ENCODE measurements around the gene GOLGA6A. TPM values are rescaled to one million over a fixed set of nuclear protein-coding genes. Genes with fewer than 3 reads are reported as not detected.

Gene GOLGA6A
- total RNA-seq, 1 donor from 2014 or later = under 0.01 TPM

DNA sequence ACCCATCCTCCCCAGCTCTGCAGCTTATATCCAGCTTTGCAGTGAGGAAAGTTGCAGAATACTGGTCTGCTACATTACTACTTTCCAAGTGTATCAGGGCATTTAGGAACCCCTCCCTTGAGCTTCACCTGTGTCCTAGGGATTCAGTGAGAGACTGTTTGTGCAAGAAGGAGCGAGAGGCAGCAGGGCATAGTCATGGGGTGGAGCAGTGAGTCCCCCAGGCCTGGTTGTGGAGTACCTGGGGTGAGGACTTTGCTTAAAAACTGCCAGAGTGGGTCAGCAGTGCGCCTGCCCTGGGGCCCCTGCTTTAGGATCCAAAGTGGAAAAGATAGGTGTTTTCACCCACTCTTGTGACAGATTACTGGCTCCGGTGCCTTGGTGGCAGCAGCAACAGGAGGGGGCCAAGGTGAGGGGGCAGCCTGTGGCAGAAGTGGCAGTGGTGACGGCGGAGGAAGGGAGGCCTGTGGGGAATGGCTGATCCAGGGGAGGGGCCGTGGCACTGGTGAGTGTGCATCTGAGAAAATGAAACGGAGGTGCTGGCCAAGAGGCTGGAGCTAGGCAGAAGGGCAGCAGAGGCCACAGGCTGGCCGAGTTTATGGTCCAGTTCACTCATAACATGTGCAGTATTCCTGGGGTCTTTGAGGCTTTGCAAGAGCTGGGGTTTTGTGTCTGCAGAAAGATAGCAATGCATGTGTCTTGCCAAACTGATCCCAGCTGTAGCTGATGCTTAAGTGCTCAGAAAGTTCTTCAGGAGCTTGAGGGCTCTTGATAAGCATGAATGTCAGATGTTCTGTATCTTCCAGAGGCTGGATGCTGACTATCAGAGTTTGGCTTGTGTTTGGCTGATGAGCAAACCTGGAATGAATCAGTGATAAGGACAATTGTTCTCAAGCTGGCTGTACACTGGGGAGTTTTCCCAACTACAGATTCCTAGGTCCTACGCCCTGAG lies 43.4 kb downstream of the GOLGA6A start:
- DNase-seq (ENCODE audit: low spot score in 2 of 2) (no peak), FAIRE-seq (no peak)

DNA sequence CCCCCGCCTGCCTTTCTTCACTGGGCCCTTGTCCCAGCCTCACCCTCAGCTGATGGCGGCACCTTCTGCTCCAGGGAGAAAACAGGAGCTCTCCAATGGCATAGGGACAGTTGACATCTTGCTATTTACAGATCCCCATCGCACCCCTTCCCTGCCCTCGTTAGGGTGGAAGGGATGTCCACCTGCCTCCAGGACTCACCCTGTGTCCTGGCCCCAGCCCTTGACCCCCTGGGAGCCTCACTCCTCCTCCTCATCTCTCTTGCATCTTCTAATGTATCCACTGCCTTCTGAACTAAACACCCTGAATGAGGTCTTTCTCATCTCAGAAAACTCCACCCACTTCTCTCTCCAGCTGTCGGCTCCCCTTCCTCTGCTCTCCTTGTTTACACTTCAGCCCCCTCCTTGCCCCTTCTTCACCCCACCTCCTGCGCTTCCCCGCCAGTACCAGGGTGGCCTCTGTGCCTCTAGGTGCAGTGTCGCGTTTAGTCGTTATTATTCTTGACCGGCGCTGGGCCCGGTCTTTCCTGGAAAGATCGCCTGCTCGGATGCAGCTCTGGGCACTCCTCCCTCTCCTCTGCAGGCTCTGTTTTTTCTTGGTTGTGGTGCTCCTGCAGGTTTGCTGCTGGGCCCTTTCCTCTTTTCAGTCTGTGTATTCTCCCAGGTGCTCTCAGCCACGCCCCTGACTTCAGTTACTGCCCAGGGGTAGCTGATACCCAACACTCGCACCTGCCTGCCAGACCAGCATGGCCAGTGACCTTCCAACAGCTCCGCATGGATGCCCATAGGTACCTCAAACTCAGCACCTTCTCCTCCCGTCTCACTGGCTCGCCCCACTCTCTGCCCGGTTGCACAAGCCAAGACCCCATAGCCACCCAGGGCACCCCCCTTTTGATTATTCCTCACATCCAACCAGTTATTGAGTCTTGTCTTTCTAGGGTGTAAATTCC lies 44.9 kb downstream of the GOLGA6A start:
- no peak for FAIRE-seq
- DNase-seq (ENCODE audit: low spot score in 2 of 2) = no peak

DNA sequence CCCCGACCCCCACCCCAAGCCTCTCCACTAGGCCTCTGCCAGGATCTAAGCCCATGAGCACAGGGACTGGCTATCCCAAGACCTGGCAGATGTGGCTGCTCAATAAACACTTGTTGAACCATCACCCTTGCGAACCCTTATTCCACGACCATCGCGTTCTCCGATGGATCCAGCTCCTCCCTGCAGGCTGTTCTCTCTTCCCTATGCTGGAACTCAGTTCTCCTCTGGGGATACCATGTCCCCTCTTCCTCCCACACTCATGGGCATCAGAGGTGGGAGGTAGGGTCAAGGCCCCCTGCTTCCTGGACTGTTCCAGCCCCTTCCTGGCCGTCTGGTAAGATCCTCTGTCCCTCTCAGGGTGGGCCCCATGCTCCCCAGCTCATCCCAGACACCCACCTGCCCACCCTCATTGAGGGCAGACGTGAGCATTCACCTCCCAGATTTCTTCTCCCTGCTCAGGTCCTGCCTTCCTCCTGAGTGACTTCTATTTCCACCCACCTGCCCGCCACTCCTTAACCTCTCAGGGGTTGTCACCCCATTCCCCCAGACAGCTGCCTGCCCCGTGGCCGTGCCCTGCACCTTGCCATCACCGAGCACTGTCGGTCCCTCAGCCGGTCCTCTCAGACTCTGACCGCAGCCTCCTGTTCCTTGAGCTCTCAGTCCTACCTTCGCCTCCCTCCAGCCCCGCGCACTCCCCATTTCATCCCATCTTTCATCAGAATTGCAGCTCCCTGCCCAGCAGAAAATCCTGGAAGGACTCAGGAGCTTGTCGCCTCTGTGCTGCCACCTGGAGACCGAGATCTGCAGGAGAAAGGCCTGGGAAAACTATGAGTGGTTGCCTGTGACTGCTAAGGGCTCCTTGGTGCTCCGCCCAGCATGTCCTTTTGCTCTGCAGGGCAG lies 45.8 kb downstream of the GOLGA6A start:
- DNase-seq (ENCODE audit: low spot score in 2 of 2) = peak; percentile 57 to 81
- FAIRE-seq = no peak

DNA sequence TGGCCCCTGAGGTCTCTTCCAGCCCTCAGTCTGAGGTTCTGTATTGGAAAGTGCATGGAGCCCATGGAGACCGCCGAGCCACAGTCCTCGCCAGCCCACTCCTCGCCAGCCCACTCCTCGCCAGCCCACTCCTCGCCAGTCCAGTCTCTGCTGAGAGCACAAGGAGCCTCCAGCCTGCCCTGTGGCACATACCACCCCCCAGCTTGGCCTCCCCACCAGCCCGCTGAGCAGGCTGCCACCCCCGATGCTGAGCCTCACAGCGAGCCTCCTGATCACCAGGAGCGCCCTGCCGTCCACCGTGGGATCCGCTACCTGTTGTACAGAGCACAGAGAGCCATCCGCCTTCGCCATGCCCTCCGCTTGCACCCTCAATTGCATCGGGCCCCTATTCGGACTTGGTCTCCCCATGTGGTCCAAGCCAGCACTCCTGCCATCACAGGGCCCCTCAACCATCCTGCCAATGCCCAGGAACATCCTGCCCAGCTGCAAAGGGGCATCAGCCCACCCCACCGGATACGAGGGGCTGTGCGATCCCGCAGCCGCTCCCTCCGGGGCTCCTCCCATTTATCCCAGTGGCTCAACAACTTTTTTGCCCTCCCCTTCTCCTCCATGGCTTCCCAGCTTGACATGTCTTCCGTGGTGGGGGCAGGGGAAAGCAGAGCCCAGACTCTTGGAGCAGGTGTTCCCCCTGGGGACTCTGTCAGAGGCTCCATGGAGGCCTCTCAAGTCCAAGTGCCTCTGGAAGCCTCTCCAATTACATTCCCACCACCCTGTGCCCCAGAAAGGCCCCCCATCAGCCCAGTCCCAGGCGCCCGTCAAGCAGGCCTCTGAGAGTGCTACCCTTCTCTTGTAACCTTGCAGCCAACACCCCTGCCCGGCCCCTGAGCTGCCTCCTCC lies 47.0 kb downstream of the GOLGA6A start:
- DNase-seq (ENCODE audit: low spot score in 2 of 2) = no peak
- FAIRE-seq = no peak

DNA sequence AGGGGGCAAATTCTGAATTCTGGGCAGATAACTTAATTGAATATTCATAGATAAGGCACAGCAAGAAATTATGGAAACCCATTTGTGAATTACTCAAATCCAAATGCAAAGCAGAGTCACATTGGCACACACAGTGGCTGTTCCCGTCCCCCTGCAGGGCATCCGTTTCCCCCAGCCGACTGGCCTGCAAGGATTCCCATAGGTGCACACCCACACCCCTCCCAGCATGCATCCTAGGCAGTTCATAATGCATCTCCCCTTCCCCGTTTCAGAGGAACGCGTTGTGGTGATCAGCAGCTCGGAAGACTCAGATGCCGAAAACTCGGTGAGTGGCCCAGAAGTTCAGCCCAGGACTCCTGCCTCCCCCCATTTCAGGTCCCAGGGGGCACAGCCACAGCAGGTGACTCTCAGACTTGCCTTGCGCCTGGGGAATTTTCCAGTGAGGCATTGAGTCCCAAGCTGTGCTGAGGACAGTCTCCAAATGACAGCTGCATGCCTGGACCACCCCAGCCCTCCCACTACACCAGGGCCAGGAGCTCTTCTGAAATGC lies 48.1 kb downstream of the GOLGA6A start:
- DNase-seq (ENCODE audit: low spot score in 2 of 2) (no peak), FAIRE-seq (no peak)

DNA sequence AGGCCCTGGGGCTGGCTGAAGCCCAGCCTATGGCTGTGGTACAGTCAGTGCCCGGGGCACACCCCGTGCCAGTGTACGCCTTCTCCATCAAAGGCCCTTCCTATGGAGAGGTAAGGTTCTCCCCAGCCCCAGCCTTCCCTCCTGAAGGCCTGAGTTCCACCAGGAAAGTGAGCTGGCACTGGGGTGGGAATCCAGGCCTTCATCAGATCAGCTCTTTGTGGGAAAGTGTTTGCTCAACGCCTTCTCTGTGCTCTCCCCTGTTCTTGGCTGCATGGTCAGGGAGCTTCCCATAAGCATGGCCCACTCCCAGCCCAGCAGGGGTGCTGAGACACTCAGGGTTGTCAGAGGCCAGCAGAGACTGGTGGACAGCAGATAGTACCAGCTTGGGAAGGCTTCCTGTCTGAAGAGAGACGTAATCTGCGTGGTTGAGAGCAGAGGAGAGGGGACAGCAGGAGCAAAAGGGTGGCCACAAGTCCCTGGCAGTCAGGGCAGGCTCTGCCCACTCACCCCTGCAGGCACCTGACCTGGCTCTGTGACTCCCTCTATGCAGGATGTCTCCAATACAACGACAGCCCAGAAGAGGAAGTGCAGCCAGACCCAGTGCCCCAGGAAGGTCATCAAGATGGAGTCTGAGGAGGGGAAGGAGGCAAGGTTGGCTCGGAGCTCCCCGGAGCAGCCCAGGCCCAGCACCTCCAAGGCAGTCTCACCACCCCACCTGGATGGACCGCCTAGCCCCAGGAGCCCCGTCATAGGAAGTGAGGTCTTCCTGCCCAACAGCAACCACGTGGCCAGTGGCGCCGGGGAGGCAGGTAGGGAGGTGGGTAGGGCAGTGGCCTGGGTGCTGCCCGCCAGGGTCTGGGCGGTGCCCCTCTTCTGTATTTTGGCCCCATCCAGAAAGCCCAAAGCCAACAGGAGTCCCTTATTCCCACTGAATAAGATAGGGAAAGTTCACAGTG lies 49.5 kb downstream of the GOLGA6A start:
- DNase-seq (ENCODE audit: low spot score in 2 of 2) = no peak
- no peak for FAIRE-seq

DNA sequence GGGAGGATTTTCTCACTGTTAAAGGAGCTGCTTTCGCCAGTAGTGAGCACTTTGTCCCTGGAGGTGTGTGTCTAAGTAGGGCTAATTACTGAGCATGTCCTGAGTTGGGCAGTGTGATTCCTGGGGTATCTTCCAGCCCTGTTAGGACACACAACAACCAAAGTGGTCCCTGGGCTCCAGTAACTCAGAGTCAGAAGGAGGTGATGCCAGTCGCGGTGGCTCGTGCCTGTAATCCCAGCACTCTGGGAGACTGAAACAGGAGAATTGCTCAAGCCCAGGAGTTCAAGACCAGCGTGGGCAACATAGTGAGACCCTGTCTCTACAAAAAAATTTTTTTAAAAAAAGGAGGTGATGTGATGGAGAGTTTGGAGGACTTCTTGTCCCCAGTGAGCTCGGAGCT lies 50.3 kb downstream of the GOLGA6A start:
- DNase-seq (ENCODE audit: low spot score in 2 of 2) (no peak), FAIRE-seq (no peak)

DNA sequence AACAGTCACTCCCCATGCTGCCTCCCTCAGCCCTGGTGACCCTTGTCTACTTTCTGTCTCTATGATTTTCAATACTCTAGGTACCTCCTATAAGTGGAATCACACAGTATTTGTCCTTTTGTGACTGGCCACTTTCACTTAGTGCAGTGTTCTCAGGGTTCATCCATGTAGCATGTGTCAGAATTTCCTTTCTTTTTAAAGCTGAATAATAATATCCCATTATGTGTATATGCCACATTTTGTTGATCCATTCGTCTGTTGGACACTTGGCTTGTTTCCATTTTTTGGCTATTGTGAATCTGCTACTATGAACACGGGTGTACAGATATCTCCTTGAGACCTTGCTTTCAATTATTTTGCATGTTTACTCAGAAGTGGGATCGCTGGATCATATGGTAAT lies 53.7 kb downstream of the GOLGA6A start:
- FAIRE-seq = no peak
- no peak for DNase-seq (ENCODE audit: low spot score in 2 of 2)

DNA sequence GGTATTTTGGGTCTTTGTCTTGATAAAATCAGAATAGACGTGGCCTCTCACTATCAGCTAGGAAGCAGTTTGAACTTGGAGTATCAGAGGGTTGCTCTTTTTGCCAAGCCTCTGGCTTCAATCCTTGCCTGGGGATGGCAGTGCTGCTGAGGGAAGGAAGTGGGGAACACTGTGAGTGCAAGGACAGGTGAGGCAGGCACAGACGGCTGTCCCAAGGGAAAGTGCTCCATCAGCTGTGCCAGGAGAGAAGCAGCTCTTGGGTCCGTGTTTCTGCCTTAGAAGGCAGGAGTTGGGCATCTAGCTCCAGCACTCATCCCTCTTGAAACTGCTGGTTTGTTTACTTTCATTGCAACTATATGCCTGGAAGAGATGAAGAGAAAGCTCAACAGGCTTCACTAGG lies 54.7 kb downstream of the GOLGA6A start:
- DNase-seq (ENCODE audit: low spot score in 2 of 2) = no peak
- no peak for FAIRE-seq

DNA sequence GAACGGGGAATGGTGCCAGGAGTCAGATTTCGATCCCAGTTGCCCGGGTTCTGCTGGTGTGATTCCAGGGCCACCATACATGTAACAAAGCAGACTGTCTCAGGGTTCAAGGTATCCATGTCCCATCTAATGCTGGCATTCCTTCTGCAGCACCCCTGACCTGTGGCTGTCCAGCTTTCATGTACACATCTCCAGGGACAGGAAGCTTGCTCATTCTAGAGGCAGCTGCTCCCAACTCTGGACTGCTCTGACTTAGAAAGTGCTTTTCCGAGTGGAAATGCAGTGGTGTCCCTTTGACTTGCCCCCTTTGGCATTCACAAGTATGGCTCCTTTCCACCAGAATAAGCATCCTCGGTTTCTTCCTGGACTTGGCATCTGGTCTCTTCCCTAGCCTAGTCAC lies 56.9 kb downstream of the GOLGA6A start:
- FAIRE-seq (no peak), DNase-seq (ENCODE audit: low spot score in 2 of 2) (no peak)

DNA sequence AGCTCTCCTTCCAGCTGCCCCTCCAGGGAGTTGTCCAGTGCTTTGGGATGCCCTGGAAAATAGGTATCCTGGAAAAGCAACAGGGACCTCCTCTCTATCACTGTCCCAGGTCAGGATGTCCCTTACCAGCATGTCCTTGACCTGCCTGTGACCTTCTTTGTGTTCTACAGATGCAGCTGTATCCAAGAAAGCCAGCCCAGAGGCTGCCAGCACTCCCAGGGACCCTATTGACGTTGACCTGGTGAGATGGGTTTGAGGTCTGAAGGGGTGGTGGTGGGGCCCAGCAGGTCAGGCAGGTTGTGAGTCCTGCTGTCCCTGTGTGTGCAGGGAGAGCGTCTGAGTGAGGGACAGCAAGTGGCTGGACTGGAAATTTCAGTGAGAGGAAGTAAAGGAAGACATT lies 57.7 kb downstream of the GOLGA6A start:
- FAIRE-seq (no peak), DNase-seq (ENCODE audit: low spot score in 2 of 2) (no peak)

DNA sequence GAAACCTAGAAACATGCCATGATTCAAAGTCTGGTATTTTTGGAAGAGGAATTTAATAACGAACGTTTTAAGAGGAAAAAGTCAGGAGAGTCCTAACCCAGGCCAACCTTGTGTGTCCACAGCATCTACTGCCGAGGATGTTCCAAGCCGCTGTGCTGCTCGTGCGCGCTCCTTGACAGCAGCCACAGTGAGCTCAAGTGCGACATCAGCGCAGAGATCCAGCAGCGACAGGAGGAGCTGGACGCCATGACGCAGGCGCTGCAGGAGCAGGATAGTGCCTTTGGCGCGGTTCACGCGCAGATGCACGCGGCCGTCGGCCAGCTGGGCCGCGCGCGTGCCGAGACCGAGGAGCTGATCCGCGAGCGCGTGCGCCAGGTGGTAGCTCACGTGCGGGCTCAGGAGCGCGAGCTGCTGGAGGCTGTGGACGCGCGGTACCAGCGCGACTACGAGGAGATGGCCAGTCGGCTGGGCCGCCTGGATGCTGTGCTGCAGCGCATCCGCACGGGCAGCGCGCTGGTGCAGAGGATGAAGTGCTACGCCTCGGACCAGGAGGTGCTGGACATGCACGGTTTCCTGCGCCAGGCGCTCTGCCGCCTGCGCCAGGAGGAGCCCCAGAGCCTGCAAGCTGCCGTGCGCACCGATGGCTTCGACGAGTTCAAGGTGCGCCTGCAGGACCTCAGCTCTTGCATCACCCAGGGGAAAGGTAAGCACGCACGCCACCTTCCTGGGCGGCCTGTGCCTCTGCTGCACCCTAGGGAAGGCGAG lies 59.5 kb downstream of the GOLGA6A start:
- DNase-seq (ENCODE audit: low spot score in 2 of 2) (no peak), FAIRE-seq (no peak)

Small RNAs within 50 kb of the gene (small RNA-seq; reads per million reads assigned to genes)
- gene RN7SL429P = not detected

Other genes starting within 250 kb of the GOLGA6A start
- not detected for gene TBC1D21, start 209.0 kb downstream of the GOLGA6A start, total RNA-seq
- gene LOXL1, start 156.1 kb downstream of the GOLGA6A start, total RNA-seq = 2.4 TPM
- gene STOML1, start 90.3 kb downstream of the GOLGA6A start, total RNA-seq = 24.1 TPM
- gene PML, start 87.8 kb downstream of the GOLGA6A start, total RNA-seq = 3.7 TPM
- gene ISLR2, start 48.0 kb upstream of the GOLGA6A start, total RNA-seq = 113 TPM
- gene ISLR, start 91.2 kb upstream of the GOLGA6A start, total RNA-seq = 12.6 TPM
- 3.7 TPM for gene STRA6, start 120.2 kb upstream of the GOLGA6A start, total RNA-seq
- 0.41 TPM for gene CCDC33, start 153.8 kb upstream of the GOLGA6A start, total RNA-seq

All from frontal cortex (tissue), 4 donors.